ENCODE data around the gene QTRT2. TPM values are rescaled to one million over a fixed set of nuclear protein-coding genes. Genes with fewer than 3 reads are reported as not detected.

QTRT2 gene
- 10.2 to 16.3 TPM (median 12.5 TPM) in 3 replicates for total RNA-seq
- long read RNA-seq, full-length matches to known transcripts: 17 of 22 reads
- long read RNA-seq, partial matches to known transcripts: 0 of 22 reads
- long read RNA-seq, other reads (novel, unspliced or antisense): 5 of 22 reads

- TF ChIP-seq, protein P1, sequence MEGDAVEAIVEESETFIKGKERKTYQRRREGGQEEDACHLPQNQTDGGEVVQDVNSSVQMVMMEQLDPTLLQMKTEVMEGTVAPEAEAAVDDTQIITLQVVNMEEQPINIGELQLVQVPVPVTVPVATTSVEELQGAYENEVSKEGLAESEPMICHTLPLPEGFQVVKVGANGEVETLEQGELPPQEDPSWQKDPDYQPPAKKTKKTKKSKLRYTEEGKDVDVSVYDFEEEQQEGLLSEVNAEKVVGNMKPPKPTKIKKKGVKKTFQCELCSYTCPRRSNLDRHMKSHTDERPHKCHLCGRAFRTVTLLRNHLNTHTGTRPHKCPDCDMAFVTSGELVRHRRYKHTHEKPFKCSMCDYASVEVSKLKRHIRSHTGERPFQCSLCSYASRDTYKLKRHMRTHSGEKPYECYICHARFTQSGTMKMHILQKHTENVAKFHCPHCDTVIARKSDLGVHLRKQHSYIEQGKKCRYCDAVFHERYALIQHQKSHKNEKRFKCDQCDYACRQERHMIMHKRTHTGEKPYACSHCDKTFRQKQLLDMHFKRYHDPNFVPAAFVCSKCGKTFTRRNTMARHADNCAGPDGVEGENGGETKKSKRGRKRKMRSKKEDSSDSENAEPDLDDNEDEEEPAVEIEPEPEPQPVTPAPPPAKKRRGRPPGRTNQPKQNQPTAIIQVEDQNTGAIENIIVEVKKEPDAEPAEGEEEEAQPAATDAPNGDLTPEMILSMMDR (IDR thresholded peaks at IDR 0.05): no peak
- H3K4me1 Mint-ChIP-seq (ENCODE audit: low read depth): peaks cover 25% of the 10 kb centered on the region
- H3K4me3 Mint-ChIP-seq (ENCODE audit: unreplicated experiment): peak within 1 kb of the TSS; percentile 91
- H3K27me3 Mint-ChIP-seq (ENCODE audit: low read depth): no peaks in the 10 kb centered on the region
- H3K36me3 Mint-ChIP-seq (ENCODE audit: low read depth): no peaks in the 10 kb centered on the region
- peak; percentile 98 for DNase-seq (ENCODE audit: low spot score)
- peak within 1 kb of the TSS; percentile 97 for H3K27ac Mint-ChIP-seq (ENCODE audit: unreplicated experiment)
- no peaks in the 10 kb centered on the region for H3K9me3 Mint-ChIP-seq (ENCODE audit: low read depth)
These were observed at the start of gene QTRT2, which contains the start of gene CCDC191 for GRCh38 chr3:114056130-114057010. Gene QTRT2, plus strand, starts transcription at chr3:114056737. Its CDS starts 8,521 bp downstream, at chr3:114065258. Gene CCDC191, minus strand, starts transcription at chr3:114056526. Its CDS starts 60 bp downstream, at chr3:114056466.

DNA sequence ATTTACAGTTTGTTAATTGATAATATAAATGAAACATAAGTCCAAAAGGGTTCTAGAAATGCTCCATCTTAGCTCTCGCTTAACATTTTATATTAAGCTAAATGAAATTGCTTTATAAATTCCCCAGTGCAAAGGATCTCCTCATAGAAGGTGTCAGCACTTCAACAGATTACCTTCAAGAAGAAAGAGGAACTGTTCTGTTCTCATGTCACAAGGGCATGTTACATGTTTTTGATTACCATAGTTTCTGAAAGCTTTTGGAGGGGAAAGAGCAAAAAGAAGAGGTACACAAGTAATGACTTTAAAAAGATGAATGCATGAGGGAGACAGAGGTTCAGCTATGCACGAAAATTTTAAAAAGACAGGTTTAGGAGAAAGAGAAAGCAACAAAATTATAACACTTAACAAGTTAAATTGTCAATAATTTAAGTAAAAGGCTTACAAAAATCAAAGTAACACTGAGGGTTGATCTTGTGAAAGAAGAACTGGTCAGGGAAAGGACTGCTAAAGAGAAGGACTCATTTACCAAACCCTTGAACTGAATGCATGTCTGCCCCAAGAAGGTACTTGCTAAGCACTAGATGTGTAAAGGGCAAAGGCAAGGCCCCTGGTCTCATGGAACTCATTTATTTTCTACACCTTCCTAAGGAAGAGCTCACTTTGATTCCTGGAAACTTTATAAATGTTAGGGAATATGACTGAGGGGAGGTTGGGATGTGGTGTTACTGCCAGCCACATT is 45.3 kb upstream of the QTRT2 start:
- Mint-ChIP-seq H3K27ac (ENCODE audit: unreplicated experiment) (no peak overlapping the region), H3K4me3 (ENCODE audit: unreplicated experiment) (no peak overlapping the region), H3K27me3 (ENCODE audit: low read depth) (no peaks in the 10 kb centered on the region), H3K36me3 (ENCODE audit: low read depth) (peaks cover 2% of the 10 kb centered on the region), H3K9me3 (ENCODE audit: low read depth) (no peaks in the 10 kb centered on the region), H3K4me1 (ENCODE audit: low read depth) (no peaks in the 10 kb centered on the region)
- TF ChIP-seq, protein P1 (IDR thresholded peaks at IDR 0.05): no peak
- no peak for DNase-seq (ENCODE audit: low spot score)

DNA sequence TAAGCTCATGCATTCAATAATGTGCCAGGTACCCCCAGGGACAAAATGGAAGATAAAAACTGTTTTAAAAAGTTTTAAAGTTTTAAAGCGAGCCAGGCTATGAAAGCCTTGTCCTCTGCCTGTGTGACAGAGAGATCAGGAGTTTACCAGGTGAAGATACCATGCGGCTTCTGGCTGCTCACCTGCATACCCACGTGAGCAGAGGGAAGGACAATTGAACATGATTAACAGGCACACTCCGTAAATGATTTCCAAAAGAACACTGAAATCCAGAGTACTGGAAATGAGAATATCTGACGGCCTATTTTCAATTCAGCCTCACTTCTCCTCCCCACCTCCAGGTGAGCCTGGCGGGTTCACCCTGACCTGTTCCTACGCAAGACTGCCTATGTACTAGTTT is 42.3 kb upstream of the QTRT2 start:
- H3K9me3 Mint-ChIP-seq (ENCODE audit: low read depth): no peaks in the 10 kb centered on the region
- H3K27ac Mint-ChIP-seq (ENCODE audit: unreplicated experiment): no peak overlapping the region
- TF ChIP-seq, protein P1 (IDR thresholded peaks at IDR 0.05): no peak
- no peaks in the 10 kb centered on the region for H3K4me1 Mint-ChIP-seq (ENCODE audit: low read depth)
- no peaks in the 10 kb centered on the region for H3K27me3 Mint-ChIP-seq (ENCODE audit: low read depth)
- H3K4me3 Mint-ChIP-seq (ENCODE audit: unreplicated experiment): no peak overlapping the region
- peaks cover 2% of the 10 kb centered on the region for H3K36me3 Mint-ChIP-seq (ENCODE audit: low read depth)
- no peak for DNase-seq (ENCODE audit: low spot score)

- Mint-ChIP-seq H3K4me3 (ENCODE audit: unreplicated experiment) (no peak overlapping the region), H3K36me3 (ENCODE audit: low read depth) (peaks cover 2% of the 10 kb centered on the region)
These were observed 37.1 kb upstream of the QTRT2 start for GRCh38 chr3:114019486-114019885.

More at GRCh38 chr3:114019486-114019885, 37.1 kb upstream of the QTRT2 start:
- DNase-seq (ENCODE audit: low spot score): no peak
- Mint-ChIP-seq H3K4me1 (ENCODE audit: low read depth) (no peaks in the 10 kb centered on the region), H3K9me3 (ENCODE audit: low read depth) (no peaks in the 10 kb centered on the region), H3K27me3 (ENCODE audit: low read depth) (no peaks in the 10 kb centered on the region), H3K27ac (ENCODE audit: unreplicated experiment) (no peak overlapping the region)
- TF ChIP-seq, protein P1 (IDR thresholded peaks at IDR 0.05): no peak

Measured in chondrocyte (in vitro differentiated cells).